ENCODE results near the gene LPAR4.
"Not testable (repeated sequence)": the region's sequence is repeated elsewhere in the genome, so short reads cannot be mapped to it uniquely, and the experiment has no call there.

The LPAR4 gene

DNA sequence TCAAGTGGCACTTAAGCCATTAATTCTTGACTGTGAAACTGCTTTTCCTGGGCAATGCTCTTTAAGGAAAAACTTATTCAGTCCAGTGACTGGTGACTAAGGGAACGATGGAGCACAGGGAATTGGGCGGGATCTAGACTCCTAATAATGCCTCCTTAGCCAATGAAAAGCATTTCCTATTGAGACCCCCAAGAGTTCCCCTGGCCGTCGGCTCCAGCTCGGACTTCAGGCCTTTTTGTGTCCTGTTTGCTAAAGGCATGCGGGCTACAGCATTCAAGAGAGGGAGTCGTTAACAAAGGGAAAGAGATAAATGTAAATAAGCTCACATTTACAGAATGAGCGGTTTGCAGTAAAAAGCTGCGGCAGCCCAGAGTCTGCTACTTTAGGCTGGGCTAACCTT lies at the start of gene LPAR4:
TSS of gene LPAR4 (plus strand) at position 232 of the 400 bp plus-strand sequence. CDS start 7,150 bp downstream, outside the sequence.
- no peak for DNase-seq

- DNase-seq = no peak
Measured at GRCh38 chrX:78706071-78706470, 41.4 kb upstream of the LPAR4 start.

DNA sequence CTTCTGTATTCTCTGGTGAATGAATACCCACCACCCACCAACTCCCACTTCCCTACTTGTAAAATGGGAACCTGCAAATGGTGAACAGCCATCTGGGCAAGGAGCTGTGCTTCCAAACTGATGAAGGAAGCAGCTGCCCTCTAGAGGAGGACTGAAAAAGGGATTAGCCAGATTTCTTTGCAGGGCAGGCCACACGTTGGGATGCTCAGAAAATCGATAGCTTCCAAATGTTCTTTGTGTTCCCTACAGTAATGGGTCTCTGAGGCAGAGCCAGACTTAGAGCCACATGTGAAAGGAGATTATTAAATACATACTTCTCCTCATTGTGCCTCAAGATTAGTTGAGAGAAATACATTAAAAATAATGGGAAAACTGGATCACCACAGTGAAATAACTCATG lies 39.3 kb upstream of the LPAR4 start:
- peak; percentile 63 for DNase-seq

- DNase-seq = no peak
Measured at GRCh38 chrX:78708816-78709215, 38.7 kb upstream of the LPAR4 start.

DNA sequence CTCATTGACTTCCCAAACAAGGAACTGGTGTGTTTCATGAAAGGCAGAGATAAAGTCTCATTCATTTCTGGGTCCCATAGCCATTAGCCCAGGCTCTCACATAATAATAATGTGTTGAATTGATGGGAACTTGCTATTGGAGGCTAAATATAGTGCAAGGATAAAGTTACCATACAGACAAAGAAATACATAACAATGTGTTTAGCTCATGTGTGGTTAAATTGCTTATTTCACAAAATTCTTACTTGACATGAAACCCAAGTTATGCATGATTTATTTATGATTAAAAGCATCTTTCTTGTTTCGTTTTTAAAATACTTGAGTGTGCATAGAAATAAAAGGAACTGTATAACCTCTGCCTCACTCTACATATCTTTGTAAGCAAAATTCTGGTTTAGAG lies 37.3 kb upstream of the LPAR4 start:
- DNase-seq = no peak

DNA sequence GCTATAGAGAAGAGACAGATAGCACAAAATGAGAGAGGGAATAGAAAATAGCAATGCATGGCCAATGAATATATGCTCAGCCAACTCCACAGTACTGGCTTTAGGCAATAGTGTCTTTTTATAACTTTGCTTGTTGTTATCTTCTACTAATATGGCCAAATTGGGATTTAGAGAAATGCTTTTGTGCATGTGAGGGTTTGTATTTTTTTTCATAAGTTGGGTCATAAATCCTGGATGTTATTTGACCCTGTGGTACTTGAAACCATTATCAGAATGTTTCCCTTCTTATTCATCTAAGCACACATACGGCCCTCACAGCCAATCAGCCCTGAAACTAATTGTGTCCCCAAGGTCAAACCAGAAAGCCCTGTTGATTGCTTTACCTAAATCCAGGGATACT lies 35.2 kb upstream of the LPAR4 start:
- DNase-seq = no peak

- DNase-seq = no peak
Measured at GRCh38 chrX:78725287-78725686, 22.2 kb upstream of the LPAR4 start.

DNA sequence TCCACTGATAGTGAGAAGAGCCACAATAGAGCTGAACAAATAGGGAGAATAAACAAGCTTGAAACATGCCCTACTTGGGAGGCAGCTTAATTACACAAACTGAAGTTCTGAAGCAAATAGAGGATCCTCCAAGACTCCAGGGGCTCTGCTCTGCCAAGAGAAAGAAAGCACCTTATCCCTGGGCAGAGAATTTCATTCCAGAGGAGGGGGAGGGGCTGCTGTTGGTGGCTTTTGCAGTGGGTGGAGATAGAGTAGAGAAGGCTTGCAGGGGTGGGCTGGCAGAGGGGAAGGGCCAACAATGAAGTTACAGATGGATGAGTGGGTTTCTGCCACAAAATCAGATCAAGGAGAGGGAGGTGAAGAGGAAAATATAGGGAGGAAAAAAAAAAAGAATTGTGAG lies 1.0 kb upstream of the LPAR4 start:
- no peak for DNase-seq

- DNase-seq = no peak
Measured at GRCh38 chrX:78747971-78748370, 451 bp downstream of the LPAR4 start.

GRCh38 chrX:78748846-78749245 lies 1.3 kb downstream of the LPAR4 start:
- no peak for DNase-seq

- no peak for DNase-seq
Measured at GRCh38 chrX:78753571-78753970, 6.1 kb downstream of the LPAR4 start.

- peak in 1 of 3 donors; percentile 3 for DNase-seq
Measured at GRCh38 chrX:78754917-78755316, 7.4 kb downstream of the LPAR4 start.

- DNase-seq = no peak
Measured at GRCh38 chrX:78759081-78759480, 11.6 kb downstream of the LPAR4 start.

GRCh38 chrX:78769101-78769755 lies 21.7 kb downstream of the LPAR4 start:
- DNase-seq = no peak

GRCh38 chrX:78769946-78770345 lies 22.4 kb downstream of the LPAR4 start:
- DNase-seq = no peak

GRCh38 chrX:78796916-78797315 lies 49.4 kb downstream of the LPAR4 start:
- no peak for DNase-seq

DNA sequence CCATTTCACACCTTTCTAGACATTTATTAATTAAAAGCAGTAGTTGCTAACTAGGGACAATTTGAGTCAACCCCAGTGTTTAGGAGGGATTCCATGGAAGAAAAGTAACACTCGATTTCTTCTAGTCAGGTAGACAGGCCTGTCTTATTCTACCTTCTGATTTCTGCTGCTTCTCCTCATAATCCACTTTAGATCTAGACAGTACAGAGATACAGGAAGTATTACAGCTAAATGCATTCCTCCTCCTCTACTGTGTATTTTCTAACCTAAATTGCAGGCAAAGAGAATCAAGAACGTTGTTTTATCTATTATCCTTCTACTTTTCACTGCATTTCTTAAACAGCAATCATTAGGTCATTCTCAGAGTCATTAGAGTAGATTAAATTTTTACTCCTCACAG lies 52.6 kb downstream of the LPAR4 start:
- no peak for DNase-seq

DNA sequence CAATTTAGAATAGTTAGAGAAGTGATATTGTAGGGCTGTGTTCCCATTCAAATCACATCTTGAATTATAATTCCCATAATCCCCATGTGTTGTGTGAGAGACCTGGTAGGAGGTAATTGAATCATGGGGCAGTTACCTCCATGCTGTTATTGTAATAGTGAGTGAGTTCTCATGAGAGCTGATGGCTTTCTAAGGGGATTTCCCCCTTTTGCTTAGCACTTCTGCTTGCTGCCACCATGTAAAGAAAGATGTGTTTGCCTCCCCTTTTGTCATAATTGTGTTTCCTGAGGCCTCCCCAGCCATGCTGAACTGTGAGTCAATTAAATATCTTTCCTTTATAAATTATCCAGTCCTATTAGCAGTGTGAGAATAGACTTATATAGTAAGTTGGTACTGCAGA lies 53.2 kb downstream of the LPAR4 start:
- DNase-seq = peak in 1 of 3 donors; percentile 5

DNA sequence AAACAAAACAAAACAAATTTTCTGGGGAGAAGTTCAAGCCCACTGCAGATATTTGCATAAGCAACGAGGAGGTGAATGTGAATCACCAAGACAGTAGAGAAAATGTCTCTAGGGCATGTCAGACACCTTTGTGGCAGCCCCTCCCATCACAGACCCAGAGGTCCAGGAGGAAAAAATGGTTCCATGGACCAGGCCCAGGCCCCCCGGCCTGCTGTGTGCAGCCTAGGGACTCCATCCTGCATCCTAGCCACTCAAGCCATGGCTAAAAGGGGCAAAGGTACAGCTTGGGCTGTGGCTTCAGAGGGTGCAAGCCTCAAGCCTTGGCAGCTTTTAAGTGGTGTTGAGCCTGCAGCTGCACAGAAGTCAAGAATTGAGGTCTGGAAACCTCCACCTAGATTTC lies 54.0 kb downstream of the LPAR4 start:
- DNase-seq = no peak

- DNase-seq = not testable (repeated sequence)
Measured at GRCh38 chrX:78802526-78802925, 55.0 kb downstream of the LPAR4 start.
